Measurements from ENCODE around the gene HHIPL1. TPM values are rescaled to one million over a fixed set of nuclear protein-coding genes. Genes with fewer than 3 reads are reported as not detected.

Gene HHIPL1
- polyA plus RNA-seq, 2 of the 4 experiments (the other 2 are of a cell fraction) = 0.19 to 0.23 TPM

GRCh38 chr14:99672506-99673304 lies 27.8 kb downstream of the HHIPL1 start:
- DNase-seq (ENCODE audit: low read depth in 1 of 2, low spot score in 1 of 2) (no peak), FAIRE-seq (no peak), ATAC-seq (peak; percentile 6 to 68; a peak in 3 of 6 replicates)
- 86% methylated on average over 11 of the region's 11 CpGs for WGBS (ENCODE audit: missing lambda C conversion rate)
- ChIA-PET POLR2A (no interaction called here), CTCF (interaction anchor here (1.5 to 2.8 kb wide), 3 partner anchors 10 to 213 kb away, joined by 3 to 10 read pairs (median 7); partner anchors contain the start of gene CYP46A1)
- no peak overlapping the region for H3K4me2 ChIP-seq
- peaks cover 6% of the 10 kb centered on the region; the same call in 1 of the 3 replicates for H3K9me3 ChIP-seq
- TF ChIP-seq CHD4 (IDR thresholded peaks at IDR 0.05; ENCODE audit: borderline replicate concordance) (no peak), PBX3 (IDR thresholded peaks at IDR 0.05) (no peak), CTCF (IDR thresholded peaks at IDR 0.05) (no peak), CBX2 (IDR thresholded peaks at IDR 0.05; ENCODE audit: borderline replicate concordance, low read depth) (no peak), TP53 (CRISPR knock-in tag; IDR thresholded peaks at IDR 0.05) (no peak), NPAS2 (CRISPR knock-in tag; IDR thresholded peaks at IDR 0.05; ENCODE audit: borderline replicate concordance) (no peak), ELK1 (IDR thresholded peaks at IDR 0.05; ENCODE audit: low read depth, low read length) (no peak), POLR2AphosphoS2 (conservative IDR thresholded peaks at IDR 0.05; ENCODE audit: low read length) (no peak), MAX (IDR thresholded peaks at IDR 0.05) (no peak), ZC3H11A (IDR thresholded peaks at IDR 0.05) (no peak), KDM5A (IDR thresholded peaks at IDR 0.05) (no peak), EP300 (IDR thresholded peaks at IDR 0.05) (no peak), JUNB (IDR thresholded peaks at IDR 0.05) (no peak)
- no peak overlapping the region for H3K27ac ChIP-seq
- H3K4me1 ChIP-seq = peaks cover 17% of the 10 kb centered on the region; the same call in 2 of the 3 replicates
- H3K4me3 ChIP-seq = no peak overlapping the region

- DNase-seq (ENCODE audit: low read depth in 1 of 2, low spot score in 1 of 2) (no peak), ATAC-seq (no peak), FAIRE-seq (no peak)
- no peak overlapping the region for H3K4me2 ChIP-seq
- TF ChIP-seq HDAC2 (IDR thresholded peaks at IDR 0.05) = no peak
- no peak for TF ChIP-seq HES2 (IDR thresholded peaks at IDR 0.05)
- TF ChIP-seq PHF8 (IDR thresholded peaks at IDR 0.05; ENCODE audit: borderline replicate concordance, low read depth) = no peak
- TF ChIP-seq MAFK (IDR thresholded peaks at IDR 0.05; ENCODE audit: partially characterized antibody) = no peak
- no peak for TF ChIP-seq RCOR1 (IDR thresholded peaks at IDR 0.05; ENCODE audit: low read depth, low read length)
- no peak for TF ChIP-seq CEBPB (IDR thresholded peaks at IDR 0.05)
- no peak for TF ChIP-seq HOXB13 (CRISPR knock-in tag; IDR thresholded peaks at IDR 0.05; ENCODE audit: low read depth)
- no peak for TF ChIP-seq FOXS1 (CRISPR knock-in tag; IDR thresholded peaks at IDR 0.05)
- no peak for TF ChIP-seq ATOH8 (CRISPR knock-in tag; IDR thresholded peaks at IDR 0.05; ENCODE audit: low read depth)
- TF ChIP-seq ZC3H11A (IDR thresholded peaks at IDR 0.05) = no peak
- POLR2A ChIA-PET = no interaction called here
- CTCF ChIA-PET = interaction anchor here (1.5 to 2.8 kb wide), 3 partner anchors 9 to 212 kb away, joined by 3 to 10 read pairs (median 7); partner anchors contain the start of gene CYP46A1
- peaks cover 13% of the 10 kb centered on the region; the same call in 2 of the 3 replicates for H3K9me3 ChIP-seq
- H3K4me3 ChIP-seq = no peak overlapping the region
- peaks cover 17% of the 10 kb centered on the region; the same call in 2 of the 3 replicates for H3K4me1 ChIP-seq
- 71% methylated on average over 5 of the region's 8 CpGs for WGBS (ENCODE audit: missing lambda C conversion rate)
- H3K27ac ChIP-seq = no peak overlapping the region
These were observed 28.6 kb downstream of the HHIPL1 start for GRCh38 chr14:99673305-99674063.
